VCaP (cell line): ENCODE results near the gene CACNA1A.

Experiments
- H3K27ac ChIP-seq: fragments of 450-650 bp; 2 replicates; pipeline ENCODE4 v1.5.1; 2017
- TF ChIP-seq, protein P1 (sequence below): fragments of 450-650 bp; conservative IDR thresholded peaks from 2 replicates; pipeline ENCODE4 v1.5.1; 2017; ENCODE audit warnings: mild to moderate bottlenecking, moderate library complexity

Gene CACNA1A

GRCh38 chr19:13255719-13256059, 250.6 kb downstream of the CACNA1A start:
- no peak overlapping the region for H3K27ac ChIP-seq
- TF ChIP-seq, protein P1, sequence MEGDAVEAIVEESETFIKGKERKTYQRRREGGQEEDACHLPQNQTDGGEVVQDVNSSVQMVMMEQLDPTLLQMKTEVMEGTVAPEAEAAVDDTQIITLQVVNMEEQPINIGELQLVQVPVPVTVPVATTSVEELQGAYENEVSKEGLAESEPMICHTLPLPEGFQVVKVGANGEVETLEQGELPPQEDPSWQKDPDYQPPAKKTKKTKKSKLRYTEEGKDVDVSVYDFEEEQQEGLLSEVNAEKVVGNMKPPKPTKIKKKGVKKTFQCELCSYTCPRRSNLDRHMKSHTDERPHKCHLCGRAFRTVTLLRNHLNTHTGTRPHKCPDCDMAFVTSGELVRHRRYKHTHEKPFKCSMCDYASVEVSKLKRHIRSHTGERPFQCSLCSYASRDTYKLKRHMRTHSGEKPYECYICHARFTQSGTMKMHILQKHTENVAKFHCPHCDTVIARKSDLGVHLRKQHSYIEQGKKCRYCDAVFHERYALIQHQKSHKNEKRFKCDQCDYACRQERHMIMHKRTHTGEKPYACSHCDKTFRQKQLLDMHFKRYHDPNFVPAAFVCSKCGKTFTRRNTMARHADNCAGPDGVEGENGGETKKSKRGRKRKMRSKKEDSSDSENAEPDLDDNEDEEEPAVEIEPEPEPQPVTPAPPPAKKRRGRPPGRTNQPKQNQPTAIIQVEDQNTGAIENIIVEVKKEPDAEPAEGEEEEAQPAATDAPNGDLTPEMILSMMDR = no peak

DNA sequence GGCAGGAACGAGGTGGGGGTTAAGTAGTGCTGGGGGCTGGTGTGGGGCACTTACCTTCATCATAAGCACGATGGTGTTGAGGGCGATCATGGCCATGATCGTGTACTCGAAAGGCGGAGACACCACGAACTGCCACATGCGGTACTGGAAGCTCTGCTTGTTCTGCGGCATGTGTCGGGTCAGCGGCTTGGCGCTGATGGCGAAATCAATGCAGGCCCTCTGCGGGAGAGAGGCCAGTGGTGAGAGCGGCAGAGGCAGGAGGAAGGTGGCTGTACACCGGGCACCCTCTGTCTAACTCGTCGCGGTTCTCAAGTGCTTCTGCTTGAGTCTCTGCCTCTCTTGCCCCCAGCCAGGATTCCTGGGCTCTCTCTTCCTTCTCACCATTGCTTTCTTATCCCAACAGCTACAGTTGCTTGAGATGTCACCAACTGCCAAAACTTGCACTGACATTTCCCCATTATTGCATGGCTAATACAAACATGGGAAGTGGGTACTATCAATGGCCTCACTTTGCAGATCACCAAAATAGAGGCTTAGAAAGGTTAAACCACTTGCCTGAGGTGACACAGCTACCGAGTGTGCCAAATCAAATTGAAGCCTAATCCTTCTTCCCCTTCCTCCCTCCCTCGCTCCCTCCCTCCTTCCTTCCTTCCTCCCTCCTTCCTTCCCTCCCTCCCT, 251.1 kb downstream of the CACNA1A start:
- TF ChIP-seq, protein P1 = no peak
- no peak overlapping the region for H3K27ac ChIP-seq

- TF ChIP-seq, protein P1 = no peak
Measured at GRCh38 chr19:13252569-13253335, 253.5 kb downstream of the CACNA1A start.

GRCh38 chr19:13244920-13245319, 261.4 kb downstream of the CACNA1A start:
- TF ChIP-seq, protein P1 = no peak
- H3K27ac ChIP-seq = no peak overlapping the region

More at GRCh38 chr19:13252569-13253335, 253.5 kb downstream of the CACNA1A start:
- H3K27ac ChIP-seq = no peak overlapping the region

DNA sequence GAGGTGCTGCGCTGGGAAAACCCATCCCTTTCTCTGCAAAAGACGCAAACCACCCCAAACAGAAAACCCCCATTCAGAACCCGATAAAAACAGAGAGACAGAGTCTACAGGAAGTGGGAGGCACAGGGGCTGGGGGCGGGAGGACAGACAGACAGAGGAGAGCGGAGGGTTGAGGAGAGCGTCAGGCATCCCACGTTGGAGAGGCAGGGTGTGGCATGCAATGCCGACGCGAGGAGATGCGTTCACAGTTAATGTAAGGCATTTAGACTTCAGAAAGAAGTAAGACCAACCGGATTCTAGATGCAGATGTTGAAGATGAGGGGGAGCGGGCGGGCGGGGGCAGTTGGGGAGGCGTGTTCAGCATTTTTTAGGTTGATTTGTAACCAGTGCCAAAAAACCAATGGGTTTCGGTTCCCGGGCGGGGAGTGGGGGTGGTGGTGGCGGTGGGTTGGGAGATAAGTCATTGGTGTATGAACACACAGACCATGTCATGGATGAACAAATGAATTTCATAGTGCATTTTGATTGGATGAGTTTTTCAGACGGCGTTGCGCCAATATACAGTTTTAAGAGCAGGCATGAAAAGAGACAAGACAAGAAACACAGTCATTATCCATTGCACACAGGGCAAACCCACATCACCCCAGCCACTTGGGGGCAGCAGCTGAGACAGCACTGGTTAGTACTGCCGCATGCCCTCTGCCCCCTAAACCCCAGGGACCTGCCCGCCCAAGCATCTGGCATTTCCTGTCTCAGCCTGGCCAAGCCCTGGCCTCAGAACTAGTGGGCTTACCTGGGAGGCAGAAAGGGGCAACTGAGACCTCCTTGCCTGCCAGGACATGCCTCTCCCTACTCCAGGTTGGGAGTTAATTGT, 264.8 kb downstream of the CACNA1A start:
- no peak overlapping the region for H3K27ac ChIP-seq
- TF ChIP-seq, protein P1 = no peak; the same call in 1 of the 2 replicates

DNA sequence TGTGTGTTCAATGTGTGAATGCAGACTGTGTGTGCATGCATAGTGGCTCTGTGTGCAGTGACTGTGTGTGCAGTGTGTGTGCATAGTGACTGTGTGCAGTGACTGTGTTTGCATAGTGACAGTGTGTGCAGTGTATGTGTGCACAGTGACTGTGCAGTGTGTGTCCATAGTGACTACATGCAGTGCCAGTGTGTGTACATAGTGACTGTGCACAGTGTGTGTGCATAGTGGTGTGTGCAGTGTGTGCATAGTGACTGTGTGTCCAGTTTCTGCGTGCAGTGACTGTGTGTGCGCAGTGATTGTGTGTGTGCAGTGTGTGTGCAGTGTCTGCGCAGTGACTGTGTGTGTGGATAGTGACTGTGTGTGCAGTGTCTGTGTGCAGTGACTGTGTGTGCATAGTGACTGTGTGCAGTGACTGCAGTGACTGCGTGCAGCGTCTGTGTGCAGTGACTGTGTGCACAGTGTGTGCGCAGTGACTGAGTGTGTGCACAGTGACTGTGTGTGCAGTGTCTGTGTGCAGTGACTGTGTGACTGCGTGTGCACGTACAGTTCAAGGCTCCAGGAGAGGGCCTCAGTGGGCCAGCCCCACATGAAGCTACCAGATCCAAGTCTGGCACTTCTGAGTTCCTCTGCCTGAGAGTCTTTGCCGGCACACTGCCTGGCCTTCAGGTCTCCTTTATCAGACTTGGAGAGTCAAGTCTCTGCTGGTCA, 265.8 kb downstream of the CACNA1A start:
- TF ChIP-seq, protein P1 = no peak
- H3K27ac ChIP-seq = no peak overlapping the region
